NCI-H460 (cell line): ENCODE data around the gene TMEM156. TPM values are rescaled to one million over a fixed set of nuclear protein-coding genes. Genes with fewer than 3 reads are reported as not detected.
"Not testable (repeated sequence)": the region's sequence is repeated elsewhere in the genome, so short reads cannot be mapped to it uniquely, and the experiment has no call there.

Experiments used
- DNase-seq: peaks from one replicate; pipeline ENCODE4 v3.0.0-alpha.2; 2016; ENCODE audit warnings: low read depth; ENCODE audit errors: extremely low read depth
- total RNA-seq: library from RNA; depleted of rRNA; stranded (reverse); fragments of >200 nt; shearing (Covaris generic); gene quantifications from 2 replicates; pipeline ENCODE4 v1.2.3, GENCODE V29; 2014

TMEM156 gene
- total RNA-seq, 1 experiment from 2014 or later, result 5.8 TPM

DNA sequence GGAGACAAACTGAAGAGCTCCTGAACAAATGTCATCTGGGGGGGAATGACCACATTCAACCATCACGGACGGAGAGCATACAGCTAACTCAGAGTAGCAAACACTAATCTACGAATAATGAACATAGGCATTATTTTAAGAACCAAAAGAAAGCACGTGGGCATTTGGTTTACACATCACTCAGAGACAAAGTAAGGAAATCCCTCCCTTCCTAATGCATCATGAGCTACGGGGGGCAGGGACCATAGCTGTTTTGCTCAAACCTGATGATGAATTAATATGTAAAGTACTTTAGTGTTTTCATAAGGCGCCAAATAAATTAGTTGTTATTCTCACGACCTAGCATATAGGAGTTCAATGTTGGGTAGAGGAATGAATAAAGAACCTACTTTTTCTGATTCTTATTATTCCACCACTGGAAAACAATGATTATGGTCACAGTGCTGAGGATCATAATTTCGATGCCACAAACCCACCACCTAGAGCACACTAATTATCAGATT lies 11.7 kb upstream of the TMEM156 start:
- DNase-seq, result no peak

DNA sequence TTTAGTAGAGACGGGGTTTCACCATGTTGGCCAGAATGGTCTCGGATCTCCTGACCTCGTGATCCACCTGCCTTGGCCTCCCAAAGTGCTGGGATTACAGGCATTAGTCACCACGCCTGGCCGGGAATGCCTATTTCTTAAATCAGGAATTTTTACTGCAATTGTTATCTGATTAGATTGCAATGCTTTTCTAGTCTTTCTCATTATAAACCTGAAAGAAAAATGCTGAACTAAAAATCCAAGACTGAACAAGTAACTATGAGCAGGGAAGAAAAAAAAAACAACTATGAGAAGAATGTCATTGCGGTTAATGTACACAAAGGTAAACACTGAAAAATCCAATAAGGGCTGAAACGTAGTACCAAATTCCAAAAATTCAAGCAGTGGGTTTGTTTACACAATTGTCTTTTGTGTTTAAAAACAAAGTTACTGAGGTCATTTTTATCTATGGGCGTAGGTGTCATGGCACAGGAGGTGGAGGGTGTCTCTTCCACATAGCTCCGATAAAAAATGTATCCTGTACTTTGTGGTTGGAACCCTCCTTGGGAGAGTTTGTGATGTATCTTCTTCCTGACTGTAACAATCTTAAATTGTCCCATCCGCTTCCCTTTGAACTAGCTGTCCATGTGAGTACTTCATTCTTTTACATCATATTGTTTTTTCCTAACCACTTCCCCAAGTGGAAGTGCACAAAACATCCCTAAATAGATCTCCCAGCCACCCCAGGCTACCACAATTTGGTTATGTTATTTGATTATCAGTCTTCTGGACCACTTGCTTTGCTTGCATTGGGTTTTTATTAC lies 11.1 kb upstream of the TMEM156 start:
- DNase-seq, result no peak

DNA sequence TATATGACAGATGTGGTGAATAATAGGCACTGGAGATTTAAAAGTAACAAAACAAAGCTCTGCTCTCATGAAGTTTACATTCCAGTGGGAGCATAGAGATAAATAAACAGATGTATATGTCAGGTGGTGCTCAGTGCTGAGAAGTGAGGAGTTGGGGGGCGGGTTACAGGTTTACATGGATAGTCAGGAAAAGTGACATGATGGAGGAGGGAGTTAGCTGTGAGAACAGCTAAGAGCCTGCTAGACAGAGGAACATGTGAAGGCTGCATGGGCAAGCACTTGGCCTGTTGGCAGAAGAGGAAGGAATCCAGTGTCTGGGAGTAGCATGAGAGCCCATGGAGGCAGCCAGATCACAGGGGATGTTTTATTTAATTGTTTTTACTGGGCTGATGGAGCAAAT lies 10.2 kb upstream of the TMEM156 start:
- DNase-seq, result no peak

DNA sequence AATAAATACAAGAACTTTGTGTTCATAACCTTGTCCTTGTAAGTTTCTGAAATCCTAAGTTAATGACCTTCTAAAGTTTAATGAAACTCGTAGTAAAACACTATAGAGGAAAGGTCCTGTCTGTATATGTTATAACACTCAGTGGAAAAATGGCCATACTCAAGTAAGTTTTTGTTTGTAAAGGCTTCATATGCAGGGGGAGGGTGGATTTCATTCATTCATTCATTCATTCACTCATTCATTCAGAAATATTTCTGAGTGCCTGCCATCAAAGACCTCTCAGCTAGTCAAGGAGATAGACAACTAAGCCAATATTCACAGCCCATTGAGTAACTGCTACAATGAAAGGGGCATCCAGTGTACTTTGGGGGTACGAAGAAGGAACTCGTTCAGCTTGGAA lies 6.9 kb upstream of the TMEM156 start:
- no peak for DNase-seq

DNA sequence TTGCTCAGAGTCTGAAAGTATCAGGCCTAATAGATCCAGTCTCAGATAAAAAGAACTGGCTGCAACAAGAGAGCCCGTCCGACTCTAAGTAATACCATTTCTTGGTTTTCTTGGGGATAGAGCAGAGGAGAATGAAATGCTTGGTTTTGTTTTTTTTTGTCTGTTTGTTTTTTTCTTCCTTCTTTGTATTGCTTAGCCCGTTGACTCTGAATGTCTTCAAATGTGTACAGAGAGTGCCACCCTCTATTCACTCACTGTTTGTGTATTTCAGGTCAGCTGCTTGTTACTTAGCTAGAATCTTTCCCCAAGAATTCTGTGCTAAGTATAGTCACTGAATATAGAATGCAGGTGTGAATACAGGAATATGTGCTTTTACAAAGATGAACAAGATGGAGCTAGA lies 5.7 kb upstream of the TMEM156 start:
- no peak for DNase-seq

DNA sequence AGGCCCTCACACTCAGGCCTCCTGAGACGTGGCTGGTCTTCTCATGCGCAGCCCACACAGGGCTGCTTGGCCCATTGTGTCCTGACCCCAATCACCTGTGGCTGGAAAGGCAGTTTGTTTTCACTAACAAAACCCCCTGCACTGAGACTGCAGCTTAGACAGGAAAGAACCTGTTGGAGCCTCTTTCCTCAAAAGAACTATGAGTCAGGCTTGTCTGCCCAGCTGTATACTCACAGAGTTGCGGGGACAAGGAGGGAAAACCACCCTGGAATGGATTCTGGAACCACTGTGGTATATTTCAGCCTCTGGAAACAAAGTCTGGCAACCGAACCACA lies 5.2 kb upstream of the TMEM156 start:
- DNase-seq, result no peak

DNA sequence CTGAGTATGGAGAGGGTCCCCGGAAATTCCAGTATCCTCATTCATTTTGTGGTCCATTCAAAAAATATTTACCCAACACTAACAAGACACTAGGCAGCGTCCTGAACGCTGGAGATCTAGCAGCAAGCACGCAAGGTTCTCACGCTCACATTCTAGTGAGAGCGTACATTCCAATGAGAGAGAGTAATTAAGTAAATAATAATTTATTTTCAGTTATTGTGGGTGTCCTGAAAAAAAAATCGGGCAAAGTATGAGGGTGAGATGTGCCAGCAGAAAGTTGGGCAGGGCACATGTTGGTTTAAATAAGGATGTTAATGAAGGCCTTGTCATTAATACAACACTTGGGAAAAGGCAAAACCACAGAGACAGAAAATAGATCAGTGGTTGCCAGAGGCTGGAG lies 4.0 kb upstream of the TMEM156 start:
- no peak for DNase-seq

DNA sequence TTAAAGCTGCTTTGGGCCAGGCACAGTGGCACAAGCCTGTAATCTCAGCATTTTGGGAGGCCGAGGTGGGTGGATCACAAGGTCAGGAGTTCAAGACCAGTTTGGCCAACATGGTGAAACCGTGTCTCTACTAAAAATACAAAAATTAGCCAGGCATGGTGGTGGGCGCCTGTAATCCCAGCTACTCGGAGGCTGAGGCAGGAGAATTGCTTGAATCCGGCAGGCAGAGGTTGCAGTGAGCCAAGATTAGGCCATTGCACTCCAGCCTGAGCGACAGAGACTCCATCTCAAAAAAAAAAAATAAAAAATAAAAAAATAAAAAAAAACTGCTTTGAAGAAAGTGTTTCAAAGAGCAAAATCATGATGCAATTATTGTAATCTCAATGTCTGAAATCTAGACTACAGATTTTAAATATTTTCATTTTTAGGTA lies 604 bp downstream of the TMEM156 start:
- not testable (repeated sequence) for DNase-seq

DNA sequence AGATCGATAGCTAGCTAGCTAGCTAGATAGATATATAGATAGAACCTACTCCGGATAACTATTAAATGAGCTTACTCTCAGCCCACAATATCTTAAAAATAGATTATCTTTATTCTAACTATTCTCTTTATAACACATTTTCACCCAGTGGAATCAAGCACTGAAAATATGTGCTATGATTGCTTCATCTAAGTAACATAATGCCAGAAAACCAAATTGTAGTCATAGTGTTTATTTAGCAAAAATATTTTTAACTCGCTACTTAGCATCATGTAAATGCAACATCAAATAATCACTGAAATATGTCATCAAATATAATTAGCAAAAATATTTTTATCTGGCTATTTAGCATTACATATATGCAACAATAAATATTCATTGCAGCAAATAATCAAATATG lies 1.5 kb downstream of the TMEM156 start:
- DNase-seq, result no peak

DNA sequence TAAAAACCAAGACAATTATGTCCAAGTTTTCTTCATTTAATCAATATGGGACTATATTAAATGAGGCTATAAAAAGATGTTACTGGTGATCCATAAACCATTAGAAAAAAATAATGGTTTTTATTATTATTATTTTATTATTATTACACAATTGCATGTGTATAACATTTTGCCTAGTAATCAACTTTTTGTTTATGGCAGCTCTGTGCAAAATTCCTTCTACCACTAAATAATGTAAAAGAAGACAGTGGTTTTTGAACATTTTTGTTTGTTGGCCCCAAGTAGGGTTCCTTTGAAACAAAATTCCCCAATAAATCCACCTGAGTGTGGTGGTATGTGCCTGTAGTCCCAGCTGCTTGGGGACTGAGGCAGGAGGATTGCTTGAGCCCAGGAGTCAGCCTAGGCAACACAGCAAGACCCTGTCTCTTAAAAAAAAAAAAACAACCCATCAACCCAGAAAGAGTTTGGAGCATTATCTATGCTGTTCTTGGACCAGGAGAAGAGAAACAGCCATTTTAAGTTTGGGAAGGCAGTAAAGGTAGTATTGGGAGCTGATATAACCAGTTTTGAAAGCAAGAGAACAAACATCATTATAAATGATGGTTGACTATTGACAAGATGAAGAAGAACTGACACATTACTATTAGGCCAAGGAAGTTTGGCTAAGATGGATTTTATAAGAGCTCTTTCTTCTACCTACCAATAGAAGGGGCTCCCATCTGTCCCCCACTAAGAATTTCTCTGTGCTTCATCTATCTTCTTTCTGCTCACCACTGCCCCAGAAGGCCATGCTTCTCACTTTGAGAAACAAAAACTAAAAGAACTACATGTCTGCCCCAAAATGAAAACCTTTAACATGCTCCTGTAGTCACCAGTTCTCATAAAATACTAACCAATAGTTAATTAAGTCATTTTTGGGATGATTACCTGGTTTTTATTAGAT lies 2.2 kb downstream of the TMEM156 start:
- DNase-seq, result no peak

DNA sequence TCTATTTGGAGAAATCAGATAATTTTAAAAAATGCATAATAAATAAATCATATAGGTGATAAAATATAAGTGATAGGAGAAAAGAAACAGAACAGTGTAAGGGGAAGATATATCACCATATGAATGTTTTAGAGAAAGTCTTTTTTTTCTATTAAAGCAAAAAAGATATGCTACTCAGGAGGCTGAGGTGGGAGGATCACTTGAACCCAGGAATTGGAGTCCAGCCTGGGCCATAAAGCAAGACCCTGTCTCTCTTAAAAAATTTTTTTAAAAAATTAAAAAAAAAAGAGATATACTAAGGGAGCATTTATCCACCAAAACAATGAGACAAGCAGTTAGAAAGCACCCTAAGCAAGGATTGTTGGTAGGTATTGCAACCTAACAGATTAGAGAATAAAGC lies 6.1 kb downstream of the TMEM156 start:
- no peak for DNase-seq

DNA sequence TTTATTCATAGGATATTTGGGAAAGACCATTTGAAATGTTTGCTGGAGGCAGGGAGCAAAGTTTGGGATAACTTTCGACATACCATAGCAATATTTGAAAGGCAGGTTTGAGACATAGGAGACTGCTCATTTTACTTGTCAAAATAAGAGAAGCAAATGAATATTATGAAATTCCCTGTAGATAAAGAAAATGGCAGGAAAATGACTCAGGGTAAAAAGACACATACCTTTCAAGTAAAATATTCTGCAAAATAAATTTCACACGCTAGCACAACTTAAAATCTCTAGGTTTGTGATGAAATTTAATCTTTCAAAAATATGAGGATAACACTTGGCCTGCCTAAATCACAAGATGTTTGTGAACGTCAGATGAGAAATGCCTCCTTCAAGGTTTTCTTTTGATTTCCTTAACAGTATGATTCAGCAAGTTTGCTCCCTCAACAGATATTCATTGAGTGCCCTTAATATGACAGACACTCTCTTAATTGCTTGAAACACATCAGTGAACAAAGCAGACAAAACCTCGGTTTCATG lies 6.6 kb downstream of the TMEM156 start:
- no peak for DNase-seq

DNA sequence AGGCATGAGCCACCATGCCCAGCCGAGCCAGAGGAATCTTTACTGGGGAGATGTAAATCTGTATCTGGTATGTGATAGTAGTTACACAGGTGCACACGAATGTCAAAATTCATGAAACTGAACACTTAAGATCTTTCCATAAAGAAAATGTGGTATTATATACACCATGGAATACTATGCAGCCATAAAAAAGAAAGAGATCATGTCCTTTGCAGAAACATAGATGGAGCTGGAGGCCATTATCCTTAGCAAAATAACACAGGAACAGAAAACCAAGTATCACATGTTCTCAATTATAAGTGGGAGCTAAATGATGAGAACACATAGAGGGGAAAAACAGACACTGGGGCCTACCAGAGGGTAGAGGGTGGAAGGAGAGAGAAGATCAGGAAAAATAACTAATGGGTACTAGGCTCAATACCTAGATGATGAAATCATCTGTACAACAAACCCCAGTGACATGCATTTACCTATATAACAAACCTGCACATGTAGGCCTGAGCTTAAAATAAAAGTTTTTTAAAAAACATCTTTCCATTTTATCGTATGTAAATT lies 7.8 kb downstream of the TMEM156 start:
- no peak for DNase-seq

DNA sequence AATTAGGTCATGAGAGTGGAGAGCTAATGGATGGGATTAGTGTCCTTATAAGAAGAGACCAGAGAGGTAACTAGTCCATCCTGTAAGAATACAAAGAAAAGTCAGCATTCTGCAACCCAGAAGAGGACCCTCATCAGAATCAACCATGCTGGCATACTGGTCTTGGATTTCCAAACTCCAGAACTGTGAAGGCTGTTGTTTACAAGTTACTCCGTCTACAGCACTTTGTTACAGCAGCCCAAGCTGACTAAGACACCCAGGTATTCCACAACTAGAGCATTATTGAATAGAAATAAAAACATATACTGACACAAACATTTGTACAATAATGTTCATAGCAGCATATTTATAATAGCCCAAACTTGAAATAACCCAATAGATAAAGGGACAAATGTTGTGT lies 9.2 kb downstream of the TMEM156 start:
- no peak for DNase-seq

DNA sequence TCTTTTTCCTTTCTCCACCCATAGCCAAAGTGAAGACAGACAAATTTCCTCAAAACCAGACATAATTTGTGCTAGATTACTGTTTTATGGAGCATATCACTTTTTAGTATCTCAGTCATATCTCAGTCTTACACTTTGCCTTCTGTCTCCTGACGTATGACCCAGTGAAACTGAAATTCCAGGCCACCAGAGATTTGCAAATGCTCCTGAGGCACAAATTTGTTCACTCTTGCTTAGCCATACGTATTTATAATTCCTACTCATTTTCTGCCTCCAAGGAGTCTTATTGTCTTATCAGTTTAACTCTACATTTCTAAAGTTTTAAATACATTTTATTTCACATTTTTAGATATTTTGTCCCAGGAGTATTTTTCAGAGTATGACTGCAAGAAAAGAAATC lies 10.0 kb downstream of the TMEM156 start:
- DNase-seq, result no peak

DNA sequence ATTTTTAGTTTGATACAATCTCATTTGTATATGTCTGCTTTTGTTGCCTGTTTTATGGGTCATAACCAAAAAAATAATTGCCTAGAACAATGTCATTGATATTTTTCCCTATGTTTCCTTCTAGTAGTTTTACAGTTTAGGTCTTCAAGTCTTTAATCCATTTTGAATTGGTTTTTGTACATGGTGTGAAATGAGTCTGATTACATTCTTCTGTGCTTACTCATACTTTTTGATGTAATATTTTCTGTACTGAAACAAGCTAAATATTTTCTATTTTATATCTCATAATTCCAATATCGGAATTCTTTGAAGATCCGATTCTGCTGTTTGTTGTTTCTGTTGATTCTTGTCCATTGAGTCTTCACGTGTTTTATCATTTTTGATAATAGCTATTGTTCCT lies 10.6 kb downstream of the TMEM156 start:
- no peak for DNase-seq

DNA sequence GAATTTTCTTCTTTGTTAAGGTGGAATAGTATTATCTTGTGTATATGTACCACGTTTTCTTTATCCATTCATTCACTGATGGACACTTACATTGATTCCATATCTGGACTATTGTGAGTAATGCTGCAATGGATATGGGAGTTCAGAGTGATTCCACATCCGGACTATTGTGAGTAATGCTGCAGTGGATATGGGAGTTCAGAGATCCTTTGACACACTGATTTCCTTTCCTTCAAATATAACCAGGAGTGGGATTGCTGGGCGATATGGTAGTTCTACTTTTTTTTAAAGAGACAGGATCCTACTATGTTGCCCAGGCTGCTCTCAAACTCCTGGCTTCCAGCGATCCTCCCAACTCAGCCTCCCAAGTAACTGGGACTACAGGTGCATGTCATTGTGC lies 12.1 kb downstream of the TMEM156 start:
- no peak for DNase-seq

DNA sequence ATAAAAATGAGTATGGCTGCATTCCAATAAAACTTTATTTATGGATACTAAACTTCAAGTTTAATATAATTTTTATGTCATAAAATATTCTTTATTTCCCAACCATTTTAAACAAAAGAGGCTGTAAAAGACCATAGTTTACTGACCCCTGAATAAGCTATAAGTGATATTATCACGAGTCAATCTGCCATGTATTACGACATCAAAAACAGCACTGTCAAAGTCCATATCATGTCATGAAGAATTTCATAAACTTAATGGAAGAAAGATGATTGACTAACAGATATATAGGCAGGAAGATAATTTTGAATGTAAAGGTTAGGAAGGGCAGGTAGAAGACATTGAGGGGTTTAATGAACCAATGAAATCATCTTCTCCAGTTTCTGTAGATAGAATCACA lies 18.2 kb downstream of the TMEM156 start:
- DNase-seq, result no peak

DNA sequence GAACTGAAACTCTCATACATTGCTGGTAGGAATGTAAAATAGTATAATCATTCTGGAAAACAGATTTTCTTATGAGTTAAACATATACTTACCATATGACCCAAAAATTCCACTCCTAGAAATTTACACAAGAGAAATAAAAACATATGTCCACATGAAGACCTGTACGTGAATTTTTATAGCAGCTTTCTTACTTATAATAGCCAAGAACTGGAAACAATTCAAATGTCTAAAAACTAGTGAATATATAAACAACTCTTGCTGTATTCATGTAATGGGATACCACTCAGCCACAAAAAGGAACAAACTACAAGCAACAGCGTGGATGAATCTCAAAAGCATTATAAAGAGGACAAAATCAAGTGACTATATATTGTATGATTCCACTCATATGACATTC lies 27.5 kb downstream of the TMEM156 start:
- no peak for DNase-seq

DNA sequence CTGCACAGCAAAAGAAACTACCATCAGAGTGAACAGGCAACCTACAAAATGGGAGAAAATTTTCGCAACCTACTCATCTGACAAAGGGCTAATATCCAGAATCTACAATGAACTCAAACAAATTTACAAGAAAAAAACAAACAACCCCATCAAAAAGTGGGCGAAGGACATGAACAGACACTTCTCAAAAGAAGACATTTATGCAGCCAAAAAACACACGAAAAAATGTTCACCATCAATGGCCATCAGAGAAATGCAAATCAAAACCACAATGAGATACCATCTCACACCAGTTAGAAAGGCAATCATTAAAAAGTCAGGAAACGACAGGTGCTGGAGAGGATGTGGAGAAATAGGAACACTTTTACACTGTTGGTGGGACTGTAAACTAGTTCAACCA lies 30.2 kb downstream of the TMEM156 start:
- DNase-seq, result not testable (repeated sequence)

DNA sequence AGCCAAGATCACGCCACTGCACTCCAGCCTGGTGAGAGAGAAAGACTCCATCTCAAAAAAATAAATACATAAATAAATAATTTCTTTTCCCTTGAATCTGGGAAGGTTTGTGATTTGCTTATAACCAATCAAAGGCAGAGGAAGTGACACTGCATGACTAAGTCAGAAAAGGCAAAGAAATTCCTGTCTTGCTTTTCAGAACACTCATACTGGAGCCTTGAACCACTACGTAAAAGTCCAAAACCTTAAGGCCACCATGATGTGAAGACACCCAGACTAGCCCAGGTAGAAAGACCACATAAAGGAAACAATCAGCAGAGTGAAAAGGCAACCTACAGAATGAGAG lies 36.6 kb downstream of the TMEM156 start:
- no peak for DNase-seq
